OCI-LY1 (cell line): ENCODE results near the gene AQP12B.

ENCODE experiments used
- EZH2 ChIP-seq: fragments of 200-600 bp; sonication (generic), shearing (Covaris generic); IDR thresholded peaks from 2 replicates; pipeline ENCODE4 v1.8.0; 2017; ENCODE audit warnings: borderline replicate concordance, mixed run types, mild to moderate bottlenecking, antibody characterized with exemption, low read length, moderate library complexity, mixed read lengths
- TF ChIP-seq, protein P1 (sequence below): fragments of 200-600 bp; sonication (generic), shearing (Covaris generic); IDR thresholded peaks from 2 replicates; pipeline ENCODE4 v1.5.1; 2017; ENCODE audit warnings: mild to moderate bottlenecking, antibody characterized with exemption, low read length, moderate library complexity, mixed read lengths

DNA sequence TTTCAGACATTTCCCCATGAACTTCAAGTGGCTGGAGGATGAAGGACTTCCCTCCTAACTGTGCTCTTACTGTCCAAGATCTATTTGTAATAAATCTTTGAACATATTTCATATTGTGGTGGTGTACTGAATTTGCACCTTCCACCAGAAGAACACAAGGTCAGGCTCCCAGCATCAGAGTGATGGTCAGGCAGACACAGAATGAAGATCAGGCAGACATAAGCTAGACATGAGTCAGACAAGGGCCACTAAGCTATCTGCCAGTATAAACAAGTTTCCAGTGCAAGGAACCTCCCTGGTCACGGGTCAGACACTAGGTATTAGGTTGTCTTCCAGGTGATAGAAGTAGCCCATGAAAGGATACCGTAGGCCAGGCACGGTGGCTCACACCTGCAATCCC lies 20.0 kb downstream of the AQP12B start:
- TF ChIP-seq, protein P1, sequence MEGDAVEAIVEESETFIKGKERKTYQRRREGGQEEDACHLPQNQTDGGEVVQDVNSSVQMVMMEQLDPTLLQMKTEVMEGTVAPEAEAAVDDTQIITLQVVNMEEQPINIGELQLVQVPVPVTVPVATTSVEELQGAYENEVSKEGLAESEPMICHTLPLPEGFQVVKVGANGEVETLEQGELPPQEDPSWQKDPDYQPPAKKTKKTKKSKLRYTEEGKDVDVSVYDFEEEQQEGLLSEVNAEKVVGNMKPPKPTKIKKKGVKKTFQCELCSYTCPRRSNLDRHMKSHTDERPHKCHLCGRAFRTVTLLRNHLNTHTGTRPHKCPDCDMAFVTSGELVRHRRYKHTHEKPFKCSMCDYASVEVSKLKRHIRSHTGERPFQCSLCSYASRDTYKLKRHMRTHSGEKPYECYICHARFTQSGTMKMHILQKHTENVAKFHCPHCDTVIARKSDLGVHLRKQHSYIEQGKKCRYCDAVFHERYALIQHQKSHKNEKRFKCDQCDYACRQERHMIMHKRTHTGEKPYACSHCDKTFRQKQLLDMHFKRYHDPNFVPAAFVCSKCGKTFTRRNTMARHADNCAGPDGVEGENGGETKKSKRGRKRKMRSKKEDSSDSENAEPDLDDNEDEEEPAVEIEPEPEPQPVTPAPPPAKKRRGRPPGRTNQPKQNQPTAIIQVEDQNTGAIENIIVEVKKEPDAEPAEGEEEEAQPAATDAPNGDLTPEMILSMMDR: no peak
- TF ChIP-seq EZH2: no peak
